H1 (cell line): ENCODE data around the gene DENND2C. TPM values are rescaled to one million over a fixed set of nuclear protein-coding genes. Genes with fewer than 3 reads are reported as not detected.

Experiments used
- CTCF ChIA-PET: fragments of 300-600 bp; sonication (Branson Sonifier 250); formaldehyde crosslinking; loops from one replicate; lab custom pipeline; 2021; ENCODE audit not compliant: partially characterized antibody; lab: Charles Lee
- POLR2A ChIA-PET: fragments of 300-600 bp; sonication (Branson Sonifier 250); formaldehyde crosslinking; loops from one replicate; lab custom pipeline; 2021; ENCODE audit warnings: inconsistent platforms; ENCODE audit not compliant: partially characterized antibody; lab: Charles Lee
- DNase-seq, 2 experiments: peaks; one replicate each; pipeline versions ENCODE4 v3.0.0 to v3.0.0-alpha.2; 2010 to 2022; ENCODE audit warnings: low spot score in 2 of 2, low read depth in 1 of 2, mixed read lengths in 1 of 2
- FAIRE-seq: peaks from 2 replicates; lab custom pipeline; 2011; peaks lifted over from hg19 to GRCh38; lab: Jason Lieb, UNC
- H2AFZ ChIP-seq: 2 replicates; pipeline ENCODE4 v1.8.1; 2012; ENCODE audit warnings: low read length, inconsistent platforms
- H2AK5ac ChIP-seq: 2 replicates; pipeline ENCODE4 v1.6.1; 2013; ENCODE audit warnings: low read depth, low read length
- H2BK120ac ChIP-seq: replicated peaks from 2 replicates; pipeline ENCODE3; 2013; ENCODE audit warnings: low read depth, low read length, inconsistent platforms
- H2BK12ac ChIP-seq: 2 replicates; pipeline ENCODE4 v1.6.1; 2013; ENCODE audit warnings: low read depth, low read length
- H2BK15ac ChIP-seq: 2 replicates; pipeline ENCODE4 v1.6.1; 2013; ENCODE audit warnings: low read length
- H2BK20ac ChIP-seq: 2 replicates; pipeline ENCODE4 v1.6.1; 2013; ENCODE audit warnings: low read length
- H2BK5ac ChIP-seq: 2 replicates; pipeline ENCODE4 v1.6.1; 2013; ENCODE audit warnings: low read depth, low read length
- H3K14ac ChIP-seq: 2 replicates; pipeline ENCODE4 v1.6.1; 2013; ENCODE audit warnings: inconsistent platforms; ENCODE audit not compliant: insufficient read length
- H3K18ac ChIP-seq: 2 replicates; pipeline ENCODE4 v1.6.1; 2013; ENCODE audit warnings: low read length; ENCODE audit errors: extremely low read depth
- H3K23ac ChIP-seq: 2 replicates; pipeline ENCODE4 v1.6.1; 2013; ENCODE audit warnings: inconsistent platforms; ENCODE audit not compliant: insufficient read length
- H3K23me2 ChIP-seq: 2 replicates; pipeline ENCODE4 v1.6.1; 2013; ENCODE audit warnings: low read depth, low read length
- H3K27ac ChIP-seq: 2 replicates; pipeline ENCODE4 v1.6.1; 2011; ENCODE audit warnings: low read depth, low read length, inconsistent platforms
- H3K27me3 ChIP-seq, 4 experiments: replicated peaks in 1 of 4; 1 replicate in 1 of 4; 2 replicates in 3 of 4; pipeline versions ENCODE4 v1.6.1 to v1.8.1; 2011 to 2013; ENCODE audit warnings: low read length in 3 of 4, mild to moderate bottlenecking in 3 of 4, inconsistent platforms in 2 of 4, mixed read lengths in 2 of 4, moderate library complexity in 1 of 4; ENCODE audit not compliant: control insufficient read depth in 3 of 4, insufficient read depth in 3 of 4; ENCODE audit errors: extremely low read depth in 1 of 4
- H3K36me3 ChIP-seq, 4 experiments: 2 replicates each; pipeline versions ENCODE4 v1.6.1 to v1.8.1; 2011 to 2013; ENCODE audit warnings: mild to moderate bottlenecking in 4 of 4, low read length in 3 of 4, moderate library complexity in 2 of 4, control low read depth in 1 of 4, inconsistent platforms in 1 of 4; ENCODE audit not compliant: insufficient read depth in 4 of 4, control insufficient read depth in 2 of 4
- H3K4ac ChIP-seq: replicated peaks from 2 replicates; pipeline ENCODE3; 2013; ENCODE audit warnings: low read length, low read depth, mixed read lengths, inconsistent platforms; ENCODE audit not compliant: insufficient read length
- H3K4me1 ChIP-seq, 4 experiments: replicated peaks in 1 of 4; 1 replicate in 1 of 4; 2 replicates in 3 of 4; pipeline versions ENCODE4 v1.6.1 to v1.8.1; 2011 to 2013; ENCODE audit warnings: low read length in 3 of 4, inconsistent platforms in 2 of 4, mixed read lengths in 1 of 4; ENCODE audit not compliant: insufficient read depth in 4 of 4, control insufficient read depth in 3 of 4
- H3K4me2 ChIP-seq, 2 experiments: 2 replicates each; pipeline versions ENCODE4 v1.6.1 to v1.8.1; 2011 to 2013; ENCODE audit warnings: low read depth in 2 of 2, low read length in 2 of 2, control low read depth in 1 of 2, inconsistent platforms in 1 of 2, mild to moderate bottlenecking in 1 of 2; ENCODE audit not compliant: insufficient read depth in 1 of 2
- H3K4me3 ChIP-seq, 4 experiments: fragments of 200-600, 300-600 bp in 1 of 4; sonication (generic), shearing (Covaris generic), sonication (Bioruptor Twin) in 1 of 4; 2 replicates each; pipeline versions ENCODE4 v1.5.1 to v1.8.1; 2011 to 2016; ENCODE audit warnings: low read length in 4 of 4, low read depth in 3 of 4, control low read depth in 2 of 4, inconsistent platforms in 2 of 4, mild to moderate bottlenecking in 2 of 4, mixed read lengths in 1 of 4, moderate library complexity in 1 of 4; ENCODE audit not compliant: insufficient read depth in 2 of 4; ENCODE audit errors: extremely low read depth in 1 of 4
- H3K56ac ChIP-seq: replicated peaks from 2 replicates; pipeline ENCODE3; 2013; ENCODE audit warnings: low read depth, mild to moderate bottlenecking, mixed read lengths, low read length, inconsistent platforms; ENCODE audit not compliant: insufficient read length
- H3K79me1 ChIP-seq: 2 replicates; pipeline ENCODE4 v1.6.1; 2013; ENCODE audit warnings: low read depth, low read length, control low read depth
- H3K79me2 ChIP-seq, 2 experiments: 2 replicates each; pipeline versions ENCODE4 v1.6.1 to v1.8.1; 2012 to 2013; ENCODE audit warnings: low read length in 2 of 2, mild to moderate bottlenecking in 2 of 2, inconsistent platforms in 1 of 2; ENCODE audit not compliant: insufficient read depth in 2 of 2, control insufficient read depth in 1 of 2
- H3K9ac ChIP-seq, 4 experiments: replicated peaks in 1 of 4; 1 replicate in 1 of 4; 2 replicates in 3 of 4; pipeline versions ENCODE4 v1.6.1 to v1.8.1; 2011 to 2013; ENCODE audit warnings: low read depth in 3 of 4, low read length in 3 of 4, control low read depth in 2 of 4, mild to moderate bottlenecking in 2 of 4, moderate library complexity in 2 of 4, inconsistent platforms in 1 of 4; ENCODE audit errors: extremely low read depth in 1 of 4
- H3K9me3 ChIP-seq, 2 experiments: 2 replicates each; pipeline versions ENCODE4 v1.6.1 to v1.8.1; 2012 to 2013; ENCODE audit warnings: mild to moderate bottlenecking in 2 of 2, moderate library complexity in 2 of 2, control low read depth in 1 of 2, inconsistent platforms in 1 of 2, low read depth in 1 of 2, low read length in 1 of 2, mixed read lengths in 1 of 2; ENCODE audit not compliant: insufficient read depth in 2 of 2
- H4K20me1 ChIP-seq, 2 experiments: replicated peaks in 1 of 2; 2 replicates each; pipeline versions ENCODE3 to v1.8.1; 2011 to 2013; ENCODE audit warnings: inconsistent platforms in 2 of 2, low read length in 2 of 2, mild to moderate bottlenecking in 1 of 2; ENCODE audit not compliant: insufficient read depth in 2 of 2, control insufficient read depth in 1 of 2
- H4K5ac ChIP-seq: 2 replicates; pipeline ENCODE4 v1.6.1; 2013; ENCODE audit warnings: low read length, low read depth, mixed read lengths, inconsistent platforms; ENCODE audit not compliant: insufficient read length
- H4K8ac ChIP-seq: 2 replicates; pipeline ENCODE4 v1.8.0; 2013; ENCODE audit warnings: mild to moderate bottlenecking, moderate library complexity, low read length, inconsistent platforms; ENCODE audit not compliant: insufficient read depth; ENCODE audit errors: extremely low read depth
- H4K91ac ChIP-seq: replicated peaks from 2 replicates; pipeline ENCODE3; 2013; ENCODE audit warnings: low read length, mixed read lengths, inconsistent platforms; ENCODE audit not compliant: insufficient read length
- CHD2 ChIP-seq: IDR thresholded peaks from 2 replicates; pipeline ENCODE4 v1.6.1; 2012; ENCODE audit warnings: low read length, improper control_type of control experiment
- MAX ChIP-seq: IDR thresholded peaks from 2 replicates; pipeline ENCODE4 v1.6.1; 2012; ENCODE audit warnings: inconsistent platforms
- SAP30 ChIP-seq: fragments of 300-600 bp; sonication (generic); IDR thresholded peaks from 2 replicates; pipeline ENCODE4 v1.7.1; 2012; ENCODE audit warnings: low read length, moderate library complexity, mild to moderate bottlenecking, inconsistent platforms; ENCODE audit not compliant: insufficient read depth, insufficient replicate concordance
- SP2 ChIP-seq: IDR thresholded peaks from 2 replicates; pipeline ENCODE4 v1.6.1; 2012; ENCODE audit warnings: mild to moderate bottlenecking, low read length, inconsistent platforms
- WGBS, 2 experiments: shearing (Covaris generic) in 1 of 2; methylation state at CpG; one replicate each; pipeline versions ENCODE4 v1.1.6 to v1.1.7; 2013 to 2015; ENCODE audit warnings: low lambda C conversion rate in 2 of 2, mixed read lengths in 2 of 2, inconsistent platforms in 1 of 2, low coverage in 1 of 2, missing lambda C conversion rate in 1 of 2; ENCODE audit not compliant: insufficient replicate concordance in 2 of 2, insufficient coverage in 1 of 2, insufficient read length in 1 of 2; ENCODE audit errors: extremely low coverage in 1 of 2, missing lambda C conversion rate in 1 of 2; 5-methylcytosine and 5-hydroxymethylcytosine counted together
- polyA plus RNA-seq, 7 experiments: library from polyadenylated mRNA; depleted of rRNA in 3 of 7; stranded (reverse) in 5 of 7; unstranded in 2 of 7; fragments of >200 nt in 5 of 7; fragments of 200-250 nt in 2 of 7; gene quantifications; 1 replicate in 5 of 7; 2 replicates in 1 of 7; 4 replicates in 1 of 7; pipeline versions ENCODE4 v1.2.1 to v1.2.3, GENCODE V29; 2011 to 2013; ENCODE audit warnings: missing spikeins in 2 of 7, mixed read lengths in 2 of 7
- total RNA-seq: library from RNA; stranded (reverse); fragmentation: NEBNext Ultra II Directional; extraction: Animal tissue kit (Norgen Biotek cat#: 25700); gene quantifications from 2 replicates; pipeline ENCODE4 v1.2.1, GENCODE V29; 2021

The DENND2C gene
- total and polyA plus RNA-seq, 2 of the 8 experiments (the other 6 are each of a cell fraction or from before 2014, with no cell fraction given): 1.8 to 5.5 TPM

DNA sequence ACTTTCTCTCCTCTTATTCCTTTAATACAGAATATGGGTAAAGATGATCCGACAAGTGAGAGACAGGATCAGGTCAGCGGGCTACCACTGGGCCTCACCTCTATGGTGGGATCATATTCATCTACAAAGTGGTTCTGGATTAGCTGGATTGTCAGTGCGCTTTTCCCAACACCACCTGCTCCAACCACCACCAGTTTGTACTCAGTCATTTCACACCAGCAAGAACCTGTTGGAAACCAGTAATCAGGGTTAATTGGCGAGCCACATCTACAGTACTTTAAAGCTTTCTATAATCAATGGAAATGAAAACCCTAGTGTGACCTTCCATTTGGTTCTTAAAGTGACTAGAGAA lies 46.1 kb upstream of the DENND2C start:
- ChIA-PET POLR2A (interaction anchor here (0.6 to 4.9 kb wide), 20 partner anchors 10 to 206 kb away, joined by 3 to 54 read pairs (median 5); partner anchors contain the start of genes AMPD1, CSDE1, DENND2C and TRIM33), CTCF (interaction anchor here (0.7 to 1.5 kb wide), 3 partner anchors 16 to 369 kb away, joined by 3 to 6 read pairs (median 3); partner anchors contain the start of gene AMPD1)
- peaks cover 19 to 71% (median 41%) of the 10 kb centered on the region in 4 experiments for H3K36me3 ChIP-seq
- no peaks in the 10 kb centered on the region for H3K79me1 ChIP-seq
- no peak overlapping the region for H4K5ac ChIP-seq
- peak overlapping the region; percentile 97 to 98 (median 97) for H3K4me3 ChIP-seq
- H3K27me3 ChIP-seq: no peaks in the 10 kb centered on the region
- H2BK5ac ChIP-seq: no peak overlapping the region; the same call in 1 of the 2 replicates
- no peak overlapping the region for H3K23ac ChIP-seq
- H2BK15ac ChIP-seq: no peak overlapping the region
- H2BK12ac ChIP-seq: no peak overlapping the region
- H2AK5ac ChIP-seq: no peak overlapping the region
- peak overlapping the region; percentile 76 to 93 for H3K4me2 ChIP-seq
- DNase-seq (no peak), FAIRE-seq (no peak)
- H3K9me3 ChIP-seq: no peaks in the 10 kb centered on the region
- no peak overlapping the region for H4K8ac ChIP-seq
- no peak overlapping the region for H4K91ac ChIP-seq
- H2BK120ac ChIP-seq: no peak overlapping the region
- TF ChIP-seq MAX (no peak), CHD2 (no peak), SP2 (no peak), SAP30 (no peak)
- peak overlapping the region; percentile 94 to 98 (median 97) for H3K9ac ChIP-seq
- no peak overlapping the region for H3K56ac ChIP-seq
- H2BK20ac ChIP-seq: no peak overlapping the region
- H3K18ac ChIP-seq: no peak overlapping the region
- 0 out of 2 replicates have a peak overlapping the region, but pooled peaks have one; percentile 95 for H2AFZ ChIP-seq
- H4K20me1 ChIP-seq: no peaks in the 10 kb centered on the region
- no peak overlapping the region for H3K14ac ChIP-seq
- H3K4ac ChIP-seq: no peak overlapping the region
- 52% methylated on average over 4 of the region's 4 CpGs; no CpG with 5 or more reads in 1 of the 2 experiments for WGBS, 2 experiments
- H3K27ac ChIP-seq: peak overlapping the region; percentile 95
- H3K79me2 ChIP-seq: peaks cover 0 to 28% of the 10 kb centered on the region in 2 experiments; a peak in 3 of 4 replicates
- H3K4me1 ChIP-seq: no peaks in the 10 kb centered on the region; a peak in 1 of 7 replicates
- no peaks in the 10 kb centered on the region for H3K23me2 ChIP-seq
